Caco-2 (cell line): ENCODE data around the gene TWNK. TPM values are rescaled to one million over a fixed set of nuclear protein-coding genes. Genes with fewer than 3 reads are reported as not detected.

Experiments used
- BruUV-seq: library from RNA; stranded (reverse); fragments of 400-500 nt; replicated peaks from 2 replicates; lab custom pipeline; 2021; lab: Mats Ljungman, UMichigan
- CTCF ChIA-PET: fragments of 300-600 bp; sonication (Branson Sonifier 250); formaldehyde crosslinking; loops from one replicate; lab custom pipeline; 2022; ENCODE audit warnings: antibody characterized with exemption; lab: Charles Lee
- POLR2A ChIA-PET: fragments of 300-600 bp; sonication (Branson Sonifier 250); formaldehyde crosslinking; loops from one replicate; lab custom pipeline; 2022; ENCODE audit warnings: antibody characterized with exemption; lab: Charles Lee
- DNase-seq, 2 experiments: peaks; one replicate each; pipeline versions ENCODE4 v3.0.0 to v3.0.0-alpha.2; 2020 to 2022
- H3K27me3 ChIP-seq: replicated peaks from 2 replicates; pipeline ENCODE4 v1.6.0; 2011; ENCODE audit warnings: low read length; ENCODE audit not compliant: control insufficient read depth, insufficient read depth
- H3K36me3 ChIP-seq: 2 replicates; pipeline ENCODE4 v1.5.1; 2011; ENCODE audit warnings: low read length; ENCODE audit not compliant: control insufficient read depth, insufficient read depth
- H3K4me1 ChIP-seq: fragments of 250-450 bp; sonication (Bioruptor Pico); 2 replicates; pipeline ENCODE4 v1.5.1; 2020; ENCODE audit warnings: mild to moderate bottlenecking
- H3K4me3 ChIP-seq: 2 replicates; pipeline ENCODE4 v1.5.1; 2011; ENCODE audit warnings: low read depth, mild to moderate bottlenecking, control low read depth, low read length
- H3K9me3 ChIP-seq: fragments of 250-450 bp; sonication (Bioruptor Pico); 2 replicates; pipeline ENCODE4 v1.5.1; 2020; ENCODE audit warnings: mild to moderate bottlenecking, moderate library complexity
- H3K27ac Mint-ChIP-seq: one replicate; pipeline ENCODE4 v1.8.0; 2022; ENCODE audit warnings: mixed read lengths; ENCODE audit not compliant: unreplicated experiment
- H3K27me3 Mint-ChIP-seq: one replicate; pipeline ENCODE4 v1.8.0; 2022; ENCODE audit warnings: mixed read lengths; ENCODE audit not compliant: insufficient read depth, unreplicated experiment
- H3K36me3 Mint-ChIP-seq: one replicate; pipeline ENCODE4 v1.8.0; 2022; ENCODE audit warnings: mild to moderate bottlenecking, mixed read lengths; ENCODE audit not compliant: insufficient read depth, unreplicated experiment
- H3K4me1 Mint-ChIP-seq: one replicate; pipeline ENCODE4 v1.8.0; 2022; ENCODE audit warnings: low read depth, mixed read lengths; ENCODE audit not compliant: unreplicated experiment
- H3K4me3 Mint-ChIP-seq: one replicate; pipeline ENCODE4 v1.8.0; 2022; ENCODE audit warnings: mild to moderate bottlenecking, moderate library complexity, mixed read lengths; ENCODE audit not compliant: unreplicated experiment
- H3K9me3 Mint-ChIP-seq: one replicate; pipeline ENCODE4 v1.8.0; 2022; ENCODE audit warnings: mixed read lengths; ENCODE audit not compliant: unreplicated experiment
- CTCF ChIP-seq, 2 experiments: fragments of 200-600 bp in 1 of 2; IDR thresholded peaks; 1 replicate in 1 of 2; 2 replicates in 1 of 2; pipeline versions ENCODE4 v1.5.1 to v1.8.0; 2011 to 2022; ENCODE audit warnings: antibody characterized with exemption in 1 of 2, control low read depth in 1 of 2, inconsistent platforms in 1 of 2, low read depth in 1 of 2, low read length in 1 of 2, mild to moderate bottlenecking in 1 of 2, moderate library complexity in 1 of 2; ENCODE audit not compliant: insufficient read depth in 1 of 2, severe bottlenecking in 1 of 2, unreplicated experiment in 1 of 2
- intact Hi-C: fragments of 100-400 bp; cut with micrococcal nuclease; formaldehyde crosslinking; loops from one replicate; pipeline ENCODE4 v1.10.0; 2022; ENCODE audit not compliant: unreplicated experiment
- total RNA-seq: library from RNA; stranded (reverse); gene quantifications from 2 replicates; pipeline ENCODE4 v1.2.3, GENCODE V29; 2022

Gene TWNK
- total RNA-seq, 1 experiment from 2014 or later: 29.8 TPM

GRCh38 chr10:100984672-100985177, 2.6 kb upstream of the TWNK start:
- H3K4me1 ChIP-seq: peaks cover 4% of the 10 kb centered on the region
- Mint-ChIP-seq H3K9me3 (no peaks in the 10 kb centered on the region), H3K36me3 (peaks cover 53% of the 10 kb centered on the region), H3K27me3 (no peaks in the 10 kb centered on the region), H3K4me3 (no peak overlapping the region), H3K4me1 (peaks cover 10% of the 10 kb centered on the region), H3K27ac (no peak overlapping the region)
- peak in 1 of 2 experiments; percentile 11 for DNase-seq
- H3K4me3 ChIP-seq: no peak overlapping the region
- CTCF ChIA-PET: no interaction called here
- POLR2A ChIA-PET: no interaction called here
- intact Hi-C loops: no loop called here
- no peaks in the 10 kb centered on the region for H3K27me3 ChIP-seq
- no TSS peak for BruUV-seq
- peaks cover 4% of the 10 kb centered on the region for H3K36me3 ChIP-seq
- TF ChIP-seq CTCF (IDR thresholded peaks at IDR 0.05; ENCODE audit: insufficient read depth in 1 of 2, low read depth in 1 of 2, low read length in 1 of 2, severe bottlenecking in 1 of 2, unreplicated experiment in 1 of 2): no peak
- no peaks in the 10 kb centered on the region for H3K9me3 ChIP-seq

GRCh38 chr10:100985336-100985735, 2.0 kb upstream of the TWNK start:
- DNase-seq: no peak
- H3K4me1 Mint-ChIP-seq: peaks cover 10% of the 10 kb centered on the region

GRCh38 chr10:100986623-100986951, 756 bp upstream of the TWNK start:
- DNase-seq: no peak
- H3K27ac Mint-ChIP-seq: peak overlapping the region; percentile 89
- H3K4me1 Mint-ChIP-seq: peaks cover 10% of the 10 kb centered on the region
- Histone ChIP-seq H3K4me3 (peak overlapping the region; percentile 44), H3K36me3 (peaks cover 2% of the 10 kb centered on the region), H3K9me3 (no peaks in the 10 kb centered on the region), H3K27me3 (no peaks in the 10 kb centered on the region), H3K4me1 (peaks cover 4% of the 10 kb centered on the region)
- no peaks in the 10 kb centered on the region for H3K9me3 Mint-ChIP-seq
- intact Hi-C loops: loop anchor here (1.0 kb wide), 1 partner anchor 15 kb away; no protein-coding TSS in a partner anchor
- ChIA-PET POLR2A (no interaction called here), CTCF (interaction anchor here (1.0 to 2.0 kb wide), 3 partner anchors 11 to 25 kb away, joined by 3 to 7 read pairs (median 7); no protein-coding TSS in a partner anchor)
- H3K4me3 Mint-ChIP-seq: peak overlapping the region; percentile 100
- H3K27me3 Mint-ChIP-seq: no peaks in the 10 kb centered on the region
- no TSS peak for BruUV-seq
- peaks cover 54% of the 10 kb centered on the region for H3K36me3 Mint-ChIP-seq
- no peak for TF ChIP-seq CTCF (IDR thresholded peaks at IDR 0.05; ENCODE audit: insufficient read depth in 1 of 2, low read depth in 1 of 2, low read length in 1 of 2, severe bottlenecking in 1 of 2, unreplicated experiment in 1 of 2)

More at GRCh38 chr10:100985336-100985735, 2.0 kb upstream of the TWNK start:
- H3K36me3 ChIP-seq: peaks cover 4% of the 10 kb centered on the region
- ChIA-PET CTCF (no interaction called here), POLR2A (no interaction called here)
- peaks cover 54% of the 10 kb centered on the region for H3K36me3 Mint-ChIP-seq
- no peak overlapping the region for H3K4me3 ChIP-seq
- no peaks in the 10 kb centered on the region for H3K9me3 ChIP-seq
- H3K9me3 Mint-ChIP-seq: no peaks in the 10 kb centered on the region
- intact Hi-C loops: no loop called here
- no TSS peak for BruUV-seq
- H3K27ac Mint-ChIP-seq: no peak overlapping the region
- H3K27me3 Mint-ChIP-seq: no peaks in the 10 kb centered on the region
- H3K27me3 ChIP-seq: no peaks in the 10 kb centered on the region
- no peak for TF ChIP-seq CTCF (IDR thresholded peaks at IDR 0.05; ENCODE audit: insufficient read depth in 1 of 2, low read depth in 1 of 2, low read length in 1 of 2, severe bottlenecking in 1 of 2, unreplicated experiment in 1 of 2)
- H3K4me1 ChIP-seq: peaks cover 4% of the 10 kb centered on the region
- no peak overlapping the region for H3K4me3 Mint-ChIP-seq
